ENCODE data around the gene FUT8.

Gene FUT8

DNA sequence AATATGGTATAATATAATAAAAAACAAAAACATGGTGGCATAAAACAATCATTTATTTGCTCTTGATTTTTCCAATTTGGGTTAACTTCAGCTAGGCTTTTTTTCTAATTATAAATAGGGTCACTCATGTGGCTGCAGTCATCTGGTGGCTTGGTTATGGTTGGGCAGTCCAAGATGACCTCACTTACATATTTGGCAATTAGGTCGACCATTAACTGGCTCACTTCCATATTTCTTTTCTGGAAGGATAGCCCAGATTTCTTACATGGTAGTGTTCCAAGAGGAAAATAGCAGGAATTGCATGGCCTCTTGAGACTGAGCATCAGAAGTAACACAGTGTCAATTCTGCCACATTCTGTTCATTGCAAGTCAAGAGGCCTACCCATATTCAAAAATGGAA is 153.4 kb downstream of the FUT8 start:
- DNase-seq = no peak

GRCh38 chr14:65566820-65567522 is 154.4 kb downstream of the FUT8 start:
- no peak for DNase-seq

DNA sequence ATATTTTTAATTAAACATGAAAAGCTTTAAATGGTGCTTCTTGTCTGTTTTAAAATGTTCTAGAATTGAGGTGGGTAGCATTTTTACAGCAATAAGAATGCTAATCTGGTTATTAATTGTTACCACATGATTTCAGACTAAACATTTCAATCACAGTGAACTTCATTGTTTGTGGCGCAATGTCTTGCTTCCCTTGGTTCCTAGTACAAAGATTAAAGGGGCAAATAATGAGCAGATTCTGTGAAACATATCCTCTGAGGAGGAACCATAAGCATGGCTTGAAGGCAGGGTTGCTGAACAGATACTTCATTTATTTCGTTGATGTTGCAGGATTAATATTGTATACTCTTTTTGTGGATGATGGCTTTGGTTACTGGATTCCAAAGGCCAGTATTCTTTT is 162.1 kb downstream of the FUT8 start:
- no peak for DNase-seq

DNA sequence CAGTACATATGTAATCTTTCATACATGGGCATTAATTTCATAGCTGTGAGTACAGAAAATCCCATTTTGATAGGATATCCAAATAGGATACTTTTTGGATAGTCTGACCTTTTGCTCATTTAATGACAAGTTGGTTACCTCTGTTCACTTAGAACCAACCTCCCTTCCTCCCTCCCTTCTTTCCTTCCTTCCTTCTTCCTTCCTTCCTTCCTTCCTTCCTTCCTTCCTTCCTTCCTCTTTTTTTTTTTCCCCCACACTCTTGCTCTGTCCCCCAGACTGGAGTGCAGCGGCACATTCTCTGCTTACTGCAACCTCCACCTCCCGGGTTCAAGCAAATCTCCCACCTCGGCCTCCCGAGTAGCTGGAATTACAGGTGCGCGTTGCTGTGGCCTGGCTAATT is 162.9 kb downstream of the FUT8 start:
- DNase-seq = no peak

DNA sequence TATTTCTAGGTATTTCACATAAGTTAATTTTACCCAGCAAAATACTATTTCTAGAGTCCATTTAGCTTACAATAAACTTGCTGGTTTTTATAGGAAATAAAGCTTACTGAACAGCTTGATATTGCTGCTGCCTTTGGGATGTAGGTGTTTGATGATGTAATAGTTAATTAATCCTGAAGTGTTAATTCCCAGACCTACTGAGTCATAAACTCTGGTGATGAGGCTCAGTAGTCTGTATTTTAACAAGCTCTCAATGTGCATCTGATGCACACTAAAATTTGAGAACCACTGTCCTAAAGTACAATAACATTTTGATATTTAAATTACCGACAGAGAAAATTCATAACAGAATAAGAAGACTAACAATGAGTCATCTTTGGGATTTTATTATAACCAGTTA is 168.4 kb downstream of the FUT8 start:
- no peak for DNase-seq

DNA sequence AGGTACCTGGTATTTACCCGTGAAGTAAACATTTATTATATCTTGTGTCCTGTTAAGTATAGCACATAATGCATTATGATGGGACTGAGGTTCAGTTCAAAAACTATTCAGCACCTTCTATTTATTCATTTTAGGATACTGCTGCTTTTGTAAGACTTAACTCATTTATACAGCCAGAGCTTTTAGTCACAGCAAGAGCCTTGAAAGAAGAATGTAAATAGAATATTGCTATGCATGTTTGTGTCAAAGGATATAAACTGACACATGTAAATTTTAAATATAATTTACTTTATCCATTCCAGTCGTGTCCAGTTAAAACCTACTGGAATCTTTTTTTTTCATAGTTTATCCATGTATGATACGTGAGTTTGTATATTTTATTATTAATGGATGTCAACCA is 168.8 kb downstream of the FUT8 start:
- DNase-seq = no peak

DNA sequence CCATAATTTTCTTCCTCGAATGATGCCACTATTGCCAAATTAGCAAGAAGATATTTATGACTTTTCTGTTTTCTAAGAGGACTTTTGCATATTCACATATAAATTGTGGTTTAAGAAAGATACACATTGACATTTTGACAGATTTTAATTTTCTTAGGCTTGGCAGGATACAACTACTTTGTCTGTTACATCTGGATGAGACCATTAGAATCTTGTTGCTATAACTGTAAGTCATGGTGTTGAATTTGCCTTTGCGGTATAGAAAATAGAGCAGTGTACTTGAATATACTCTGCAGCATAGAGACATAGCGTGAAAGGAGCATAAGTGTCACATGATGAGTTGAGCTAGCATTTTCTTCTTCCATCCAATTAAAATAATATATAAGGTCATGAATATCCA is 169.3 kb downstream of the FUT8 start:
- DNase-seq = no peak

- no peak for DNase-seq
Measured at GRCh38 chr14:65585216-65585615, 172.7 kb downstream of the FUT8 start.

GRCh38 chr14:65588426-65589140 is 176.1 kb downstream of the FUT8 start:
- no peak for DNase-seq

GRCh38 chr14:65594153-65594881 is 181.8 kb downstream of the FUT8 start:
- no peak for DNase-seq

DNA sequence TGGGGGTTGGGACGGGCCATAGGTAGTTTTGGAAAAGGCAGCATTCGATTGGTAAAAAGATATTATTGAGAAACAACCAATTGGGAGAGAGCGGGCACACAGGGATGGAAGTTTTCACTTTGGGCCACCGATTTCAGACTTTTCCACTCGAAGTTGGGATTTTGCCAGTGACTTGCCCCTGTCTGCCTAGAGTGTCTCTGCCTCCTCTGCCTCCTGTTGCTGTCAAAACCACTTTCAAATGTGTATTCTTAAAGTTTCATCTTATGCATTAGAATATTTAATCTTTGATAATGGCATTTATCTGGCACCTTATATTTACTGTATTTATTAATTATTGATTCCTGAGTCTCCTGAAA is 182.3 kb downstream of the FUT8 start:
- no peak for DNase-seq

GRCh38 chr14:65599375-65599774 is 186.8 kb downstream of the FUT8 start:
- DNase-seq = no peak

DNA sequence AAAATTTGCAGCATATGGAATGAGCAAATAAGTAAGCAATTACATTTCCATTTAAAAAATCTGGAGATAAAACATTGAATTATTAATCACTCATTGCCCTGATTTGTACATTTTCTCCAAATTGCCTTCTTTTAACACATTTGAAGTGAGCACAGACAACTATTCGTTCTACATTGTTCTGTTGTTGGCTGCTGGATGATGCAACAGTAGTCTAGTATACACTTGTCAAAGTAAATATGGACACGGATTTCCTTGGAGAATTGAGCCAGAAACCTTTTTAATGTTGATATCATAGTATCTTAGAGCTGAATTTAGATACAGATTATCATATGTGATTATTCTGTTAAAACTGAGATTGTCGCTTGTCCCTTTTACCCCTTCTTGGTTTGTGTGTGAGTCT is 188.2 kb downstream of the FUT8 start:
- DNase-seq = no peak

DNA sequence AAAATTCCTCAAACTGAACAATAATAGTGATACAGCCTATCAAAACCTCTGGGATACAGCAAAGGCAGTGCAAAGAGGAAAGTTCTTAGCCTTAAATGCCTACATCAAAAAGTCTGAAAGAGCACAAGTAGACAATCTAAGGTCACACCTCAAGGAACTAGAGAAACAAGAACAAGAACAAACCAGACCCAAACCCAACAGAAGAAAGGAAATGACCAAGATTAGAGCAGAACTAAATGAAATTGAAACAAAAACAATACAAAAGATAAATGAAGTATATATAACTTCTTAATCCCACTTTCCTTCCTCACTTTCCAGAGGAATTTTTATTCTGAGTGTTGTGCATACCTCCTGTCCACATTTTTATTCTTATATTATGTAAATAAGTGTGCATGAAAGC is 192.0 kb downstream of the FUT8 start:
- no peak for DNase-seq

DNA sequence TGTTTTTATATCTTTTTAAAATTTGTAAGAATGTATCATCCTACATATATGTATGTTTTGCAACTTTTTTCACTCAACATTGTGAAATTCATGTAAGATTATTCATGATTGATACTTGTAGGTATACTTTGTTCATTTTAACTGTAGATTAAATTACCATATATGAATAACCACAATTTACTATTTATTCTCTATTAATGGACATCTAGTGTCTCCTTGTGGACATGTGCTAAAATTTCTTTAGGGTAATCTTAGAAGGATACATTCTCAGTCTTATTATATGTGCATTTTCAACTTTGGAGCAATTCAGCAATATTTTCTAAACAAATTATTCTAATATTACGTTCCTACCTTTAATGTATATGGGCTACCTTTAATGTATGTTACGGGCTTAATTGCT is 192.4 kb downstream of the FUT8 start:
- no peak for DNase-seq

DNA sequence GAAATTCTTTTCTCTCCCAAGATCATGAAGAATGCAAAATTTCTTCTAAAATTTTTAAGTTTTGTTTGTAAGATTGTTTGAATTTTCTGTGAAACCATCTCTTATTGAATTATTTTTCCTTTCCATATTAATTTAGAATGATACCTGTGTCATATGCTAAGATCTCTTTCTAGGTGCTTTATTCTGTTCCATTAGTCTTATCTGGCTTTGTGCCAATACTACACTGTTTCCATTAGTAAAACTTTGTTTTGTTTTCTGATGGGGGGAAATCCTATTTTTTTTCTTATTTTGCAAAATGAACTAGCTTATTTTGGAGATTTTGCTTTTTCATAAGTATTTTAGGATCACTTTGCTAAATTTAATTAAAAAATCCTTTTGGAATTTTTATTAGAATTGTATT is 193.9 kb downstream of the FUT8 start:
- no peak for DNase-seq

DNA sequence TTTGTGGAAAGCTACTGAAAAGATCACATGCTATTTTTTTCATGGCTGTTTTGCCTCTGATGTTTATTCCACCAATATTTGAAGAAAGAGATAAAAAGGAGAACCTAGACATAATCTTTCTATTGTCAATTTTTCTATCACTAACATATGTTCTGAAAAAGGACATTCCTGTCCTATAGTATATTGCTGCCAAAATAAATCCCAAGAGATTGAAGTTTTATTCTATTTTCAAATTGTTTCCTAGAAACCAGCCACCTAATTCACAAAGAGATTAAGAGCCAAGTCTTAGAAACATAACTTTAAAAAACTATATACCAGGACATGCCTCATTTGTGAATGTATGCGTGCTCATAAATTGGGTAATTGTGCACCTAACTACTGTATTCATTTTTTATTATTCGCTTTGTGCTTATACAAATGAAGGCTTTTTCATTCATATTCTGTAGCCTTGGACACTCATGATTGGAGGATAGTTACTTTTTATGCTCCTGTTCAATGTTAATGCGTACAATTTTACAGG is 200.7 kb downstream of the FUT8 start:
- no peak for DNase-seq

DNA sequence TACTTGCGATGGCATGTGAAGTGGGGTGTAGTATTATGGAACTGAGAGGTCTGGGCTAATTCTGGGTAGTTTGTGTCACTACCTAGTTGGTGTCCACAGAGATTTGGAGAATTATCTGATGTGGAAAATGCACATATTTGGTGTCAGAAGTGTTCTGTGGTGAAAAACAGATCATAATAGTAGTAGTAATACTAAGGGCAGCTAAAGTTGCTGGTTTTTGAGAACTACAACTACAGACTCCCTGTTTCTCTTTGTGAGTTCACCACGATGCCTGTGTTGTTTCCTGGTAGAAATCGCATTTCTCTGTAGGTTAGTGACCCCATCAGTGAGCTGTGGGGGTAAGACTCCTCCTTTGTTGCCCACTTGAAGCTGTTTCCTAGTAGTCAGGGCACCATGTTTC is 206.5 kb downstream of the FUT8 start:
- DNase-seq = no peak

DNA sequence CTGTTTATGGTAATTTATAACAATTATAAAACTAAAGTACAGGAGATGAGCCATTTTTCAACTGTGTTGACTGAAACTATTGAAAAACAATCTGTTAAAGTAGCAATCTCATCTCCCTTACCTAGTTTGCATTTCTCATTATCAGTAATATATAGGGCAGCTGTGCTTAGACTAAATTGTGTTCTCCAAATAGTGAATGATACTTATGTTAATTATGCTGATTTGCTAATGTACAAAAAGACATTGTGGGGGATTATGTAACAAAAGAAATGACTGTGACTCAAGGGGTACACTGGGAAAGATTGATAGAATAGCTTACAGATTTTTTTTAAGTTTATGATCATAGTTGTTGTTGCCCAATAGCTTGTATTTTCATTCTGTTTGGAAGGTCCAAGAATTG is 207.7 kb downstream of the FUT8 start:
- DNase-seq = no peak

DNA sequence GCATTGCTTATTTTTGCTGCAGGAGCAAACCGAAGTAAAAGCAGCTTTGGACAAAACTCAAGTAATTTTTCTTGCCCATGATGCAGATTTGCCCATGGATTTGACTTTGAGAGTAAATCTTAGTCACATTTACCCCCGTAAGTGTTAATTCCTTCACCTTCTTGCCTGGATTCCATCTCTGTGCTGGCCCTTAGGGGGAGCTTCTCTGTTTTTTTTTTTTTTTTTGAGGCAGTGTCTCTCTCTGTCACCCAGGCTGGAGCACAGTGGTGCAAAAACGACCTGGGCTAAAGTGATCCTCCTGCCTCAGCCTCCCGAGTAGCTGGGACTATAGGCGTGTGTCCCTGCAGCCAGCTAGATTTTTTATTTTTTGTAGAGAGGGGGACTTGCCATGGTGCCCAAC is 210.2 kb downstream of the FUT8 start:
- DNase-seq = no peak

DNA sequence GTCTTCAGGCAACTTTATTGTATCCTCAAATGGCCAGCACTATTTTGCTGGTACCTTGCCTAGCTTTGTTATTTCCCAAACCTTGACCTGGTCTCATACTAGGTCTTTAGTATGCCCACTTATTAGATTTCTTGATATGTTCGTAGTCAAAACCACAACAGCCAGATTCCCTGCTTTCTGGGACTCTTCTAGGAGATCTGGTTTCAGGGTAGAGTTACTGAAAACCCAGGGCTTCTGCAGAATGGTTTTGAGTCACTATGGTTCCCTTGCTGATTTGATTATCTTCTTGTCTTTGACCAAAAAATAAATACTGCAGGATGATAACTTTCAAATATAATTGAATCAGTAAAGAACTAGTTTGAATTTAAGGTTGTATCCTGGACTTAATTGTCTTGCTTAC is 211.2 kb downstream of the FUT8 start:
- no peak for DNase-seq

GRCh38 chr14:65627315-65627714 is 214.8 kb downstream of the FUT8 start:
- no peak for DNase-seq

GRCh38 chr14:65628664-65629063 is 216.1 kb downstream of the FUT8 start:
- DNase-seq = no peak

- DNase-seq = no peak
Measured at GRCh38 chr14:65631040-65631439, 218.5 kb downstream of the FUT8 start.
